ENCODE data around the gene HSPB6.

The HSPB6 gene

DNA sequence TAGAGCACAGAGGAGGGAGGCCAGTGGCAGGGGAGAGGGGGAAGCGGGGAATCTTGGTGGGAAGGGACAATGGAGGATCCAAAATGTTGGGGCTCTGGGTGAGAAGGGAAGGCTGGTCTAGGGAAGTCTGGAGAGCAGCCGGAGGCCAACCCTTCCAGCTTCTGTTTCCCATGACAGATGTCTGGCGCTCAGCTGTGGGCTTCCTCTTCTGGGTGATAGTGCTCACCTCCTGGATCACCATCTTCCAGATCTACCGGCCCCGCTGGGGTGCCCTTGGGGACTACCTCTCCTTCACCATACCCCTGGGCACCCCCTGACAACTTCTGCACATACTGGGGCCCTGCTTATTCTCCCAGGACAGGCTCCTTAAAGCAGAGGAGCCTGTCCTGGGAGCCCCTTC lies 10.3 kb downstream of the HSPB6 start:
- no peak for DNase-seq (ENCODE audit: low read depth in 3 of 3, low spot score in 1 of 3)

DNA sequence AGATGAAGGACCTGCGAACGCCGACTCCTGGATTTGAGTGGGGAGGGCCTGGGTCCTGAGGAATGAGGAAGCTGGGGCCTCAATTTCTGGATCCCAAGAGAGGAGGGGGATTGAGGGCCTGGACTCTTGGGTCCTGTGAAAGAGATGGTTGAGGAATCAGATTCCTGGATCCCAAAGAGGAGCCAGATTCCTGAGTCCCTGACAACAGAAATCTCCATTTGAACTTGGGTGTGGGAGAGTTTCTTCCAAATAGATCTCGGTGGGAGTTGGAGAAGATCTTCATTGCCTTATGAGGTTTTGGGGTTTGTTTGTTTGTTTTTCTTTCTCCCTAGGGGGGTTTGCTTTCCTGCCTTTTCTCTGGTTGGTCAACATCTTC lies 10.8 kb downstream of the HSPB6 start:
- DNase-seq (ENCODE audit: low read depth in 3 of 3, low spot score in 1 of 3): no peak

DNA sequence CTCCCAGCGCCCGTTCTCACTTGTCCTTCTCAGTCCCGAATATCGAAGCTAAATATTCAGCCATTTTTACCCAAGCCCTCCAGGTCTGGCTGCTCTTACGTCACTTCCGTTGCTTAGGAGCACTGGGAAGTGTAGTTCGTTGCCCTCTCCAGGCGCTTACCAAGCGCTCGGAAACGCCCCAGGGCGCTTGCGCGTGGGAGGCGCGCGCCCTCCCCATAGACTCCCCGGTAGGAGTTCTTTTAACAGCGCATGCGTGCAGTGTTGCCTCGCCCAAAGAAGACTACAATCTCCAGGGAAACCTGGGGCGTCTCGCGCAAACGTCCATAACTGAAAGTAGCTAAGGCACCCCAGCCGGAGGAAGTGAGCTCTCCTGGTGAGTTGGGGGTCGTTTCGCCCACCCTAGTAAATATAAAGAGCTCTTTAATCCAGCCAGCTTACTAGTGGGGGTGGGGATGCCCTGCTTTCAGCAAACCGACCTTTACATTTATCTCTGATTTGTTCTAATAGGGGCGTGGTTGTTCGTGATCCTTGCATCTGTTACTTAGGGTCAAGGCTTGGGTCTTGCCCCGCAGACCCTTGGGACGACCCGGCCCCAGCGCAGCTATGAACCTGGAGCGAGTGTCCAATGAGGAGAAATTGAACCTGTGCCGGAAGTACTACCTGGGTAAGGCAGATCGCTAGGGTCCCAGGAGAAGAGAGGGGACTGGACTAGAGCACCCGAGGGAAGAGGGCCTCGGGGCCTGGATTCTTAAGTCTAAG lies 11.3 kb downstream of the HSPB6 start, which contains the start of the genes PSENEN and U2AF1L4:
TSS of gene PSENEN (plus strand) at position 324 of the 759 bp plus-strand sequence. CDS start at position 604, 280 bp downstream.
TSS of gene U2AF1L4 (minus strand) at position 91 of the 759 bp plus-strand sequence. CDS start at position 64, 27 bp downstream.
- peak; percentile 86 to 93 (median 92) for DNase-seq (ENCODE audit: low read depth in 3 of 3, low spot score in 1 of 3)

DNA sequence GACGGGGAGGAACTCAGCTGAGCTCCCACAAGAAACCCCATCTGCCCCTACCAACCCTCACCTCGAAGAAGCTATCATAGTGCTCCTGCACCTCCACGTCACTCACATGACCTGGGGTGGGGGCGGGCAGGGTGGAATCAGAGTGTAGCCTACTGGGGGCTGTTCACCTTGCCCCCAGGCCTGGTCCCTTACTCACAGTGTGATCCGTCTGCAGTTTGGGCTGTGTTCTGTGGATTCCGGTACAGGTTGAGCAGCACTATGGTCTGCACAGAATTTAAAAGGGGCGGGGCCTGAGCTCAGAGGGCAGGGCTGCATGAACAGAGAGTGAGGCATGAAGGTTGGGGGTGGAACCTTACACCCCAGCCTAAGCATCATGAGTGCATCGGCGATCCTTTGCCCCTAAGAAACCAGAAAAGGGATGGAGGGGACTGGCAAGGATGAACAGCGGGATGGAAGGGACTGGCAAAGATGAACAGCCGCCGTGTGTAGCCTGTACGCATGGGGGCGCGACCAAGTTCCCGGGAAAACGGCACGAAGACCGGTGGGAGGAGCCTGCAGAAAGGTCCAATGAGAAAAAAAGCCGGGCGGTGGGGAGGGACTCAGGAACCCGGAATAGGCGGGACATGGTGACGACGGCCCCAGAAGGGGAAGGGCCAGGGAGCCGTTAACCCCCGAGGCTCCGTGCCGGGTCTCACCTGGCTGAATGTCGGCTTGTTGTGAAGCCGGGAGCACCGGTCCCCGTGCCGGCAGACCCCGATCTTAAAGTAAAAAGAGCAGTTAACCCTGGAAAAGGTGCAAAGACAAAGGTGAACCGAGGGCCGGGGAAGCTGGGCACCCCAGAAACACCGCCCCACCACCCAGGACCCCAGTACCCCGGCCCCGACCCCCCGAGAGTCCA lies 12.2 kb downstream of the HSPB6 start:
- peak; percentile 80 to 85 (median 81) for DNase-seq (ENCODE audit: low read depth in 3 of 3, low spot score in 1 of 3)

DNA sequence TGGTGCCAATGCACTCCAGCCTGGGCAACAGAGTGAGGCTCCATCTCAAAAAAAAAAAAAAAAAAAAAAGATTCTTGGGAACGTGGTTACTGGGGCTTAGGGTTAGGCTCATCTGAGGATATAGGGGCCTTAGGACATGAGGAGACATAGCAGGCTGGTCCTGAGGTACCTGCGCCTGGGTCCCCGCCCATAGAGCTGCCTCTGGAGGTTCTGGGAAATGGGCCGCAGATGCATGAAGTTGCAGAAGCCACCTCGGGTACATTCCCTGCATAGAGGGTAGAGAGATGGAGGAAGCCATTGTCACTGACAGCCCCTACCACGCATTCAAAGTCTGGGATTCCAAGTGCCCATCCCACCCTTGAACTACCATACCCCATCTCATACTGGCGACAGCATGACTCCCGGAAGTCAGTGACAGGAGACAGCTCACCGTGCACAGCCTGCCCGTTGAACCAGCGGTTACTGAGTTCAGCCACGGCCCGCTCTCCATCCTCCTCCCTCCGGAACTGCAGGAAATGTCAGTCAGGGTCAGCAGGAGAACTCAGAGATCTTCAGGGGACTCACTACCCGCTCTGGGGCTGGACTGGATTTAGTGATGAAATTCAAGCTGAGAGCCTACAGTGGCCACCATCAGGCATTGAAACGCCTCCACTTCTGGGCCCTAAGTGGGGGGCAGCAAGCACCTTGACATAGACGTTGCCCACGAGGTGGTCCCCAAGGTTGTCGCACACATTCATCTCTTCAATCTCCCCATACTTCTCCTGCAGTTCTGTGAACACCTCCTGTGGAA lies 13.0 kb downstream of the HSPB6 start:
- no peak for DNase-seq (ENCODE audit: low read depth in 3 of 3, low spot score in 1 of 3)

DNA sequence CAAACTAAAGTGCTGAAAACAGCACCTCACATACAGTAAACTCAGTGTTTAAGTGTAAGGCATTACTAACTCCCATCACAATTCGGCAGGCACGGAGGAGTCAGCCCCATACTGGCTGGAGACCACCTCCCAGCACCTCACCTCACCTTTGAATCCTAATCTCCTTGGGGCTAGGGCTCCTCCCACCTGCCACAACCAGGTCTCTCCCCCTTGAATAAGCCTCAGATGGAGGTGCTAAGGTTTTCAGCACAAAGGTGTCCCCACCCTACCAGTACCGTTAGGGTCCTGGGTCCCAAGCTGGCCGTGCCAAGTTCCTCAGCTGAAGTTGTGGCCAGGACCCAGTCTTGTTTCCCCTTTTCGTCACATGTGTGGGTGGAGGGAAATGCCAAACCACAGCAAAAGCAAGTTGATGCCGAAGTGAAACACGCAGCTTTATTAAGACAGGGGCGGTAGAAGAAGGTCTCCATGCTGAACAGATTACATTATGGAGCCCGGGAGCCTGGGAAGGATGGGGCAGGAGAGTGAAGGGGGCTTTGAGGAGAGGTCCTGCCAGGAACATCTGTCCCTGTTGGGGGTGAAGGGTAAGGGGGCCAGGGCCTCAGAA lies 14.6 kb downstream of the HSPB6 start, which contains the start of gene IGFLR1:
TSS of gene IGFLR1 (minus strand) at position 332 of the 604 bp plus-strand sequence. CDS start 1,272 bp downstream, outside the sequence.
- DNase-seq (ENCODE audit: low read depth in 3 of 3, low spot score in 1 of 3): peak in 1 of 3 donors; percentile 38

DNA sequence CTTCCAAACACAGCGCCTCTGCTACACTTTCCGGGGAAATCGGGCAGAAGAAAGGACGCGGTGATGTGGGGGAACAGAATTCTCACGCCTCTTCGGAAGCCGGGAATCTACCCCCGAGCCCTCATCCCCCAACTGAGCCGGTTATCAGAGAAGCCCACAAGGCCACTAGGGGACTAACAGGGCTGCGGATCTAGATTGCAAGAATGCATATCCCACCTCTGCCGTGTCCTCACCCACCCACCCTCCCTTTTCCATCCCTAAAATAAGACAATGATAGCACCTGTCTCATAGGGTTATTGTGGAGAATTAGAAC lies 15.7 kb downstream of the HSPB6 start:
- DNase-seq (ENCODE audit: low read depth in 3 of 3, low spot score in 1 of 3): no peak

DNA sequence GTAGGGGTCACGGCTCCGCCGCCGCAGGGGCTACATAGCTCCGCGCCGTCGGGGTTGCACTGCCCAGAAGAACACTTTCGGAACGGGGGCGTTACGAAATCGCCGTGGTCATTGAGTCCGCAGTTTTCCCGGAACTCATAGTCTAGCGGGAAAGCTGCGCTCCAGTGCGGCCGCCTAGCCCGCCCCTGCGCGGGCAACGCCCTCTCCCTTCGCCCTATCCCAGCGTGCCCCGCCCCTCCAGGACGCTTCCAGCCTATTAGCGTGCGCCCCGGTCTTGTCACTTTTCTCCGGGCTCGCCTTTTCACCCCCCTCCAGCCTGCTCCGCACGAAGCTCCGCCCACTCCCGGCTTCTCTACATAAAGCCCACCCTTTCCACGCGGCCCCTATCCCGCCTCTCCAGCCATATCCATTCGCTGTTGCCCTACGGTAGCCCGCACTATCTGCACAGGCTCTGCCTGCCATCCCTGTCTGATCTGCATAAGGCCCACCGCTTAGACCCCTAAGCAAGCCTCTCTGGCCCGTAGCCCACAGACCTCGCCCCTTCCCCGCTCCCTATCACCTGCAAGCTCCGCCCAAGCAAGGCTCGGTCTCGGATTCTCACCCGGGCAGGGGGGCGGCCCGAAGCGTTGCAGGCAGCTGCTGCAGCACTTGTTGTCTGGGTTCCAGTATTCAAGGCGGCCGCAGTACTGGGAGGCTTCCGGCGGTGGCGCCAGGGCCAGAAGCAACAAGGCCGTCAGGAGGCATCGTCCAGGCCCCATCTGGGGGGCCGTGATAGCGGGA lies 16.2 kb downstream of the HSPB6 start:
- DNase-seq (ENCODE audit: low read depth in 3 of 3, low spot score in 1 of 3): peak; percentile 82 to 89 (median 86)

DNA sequence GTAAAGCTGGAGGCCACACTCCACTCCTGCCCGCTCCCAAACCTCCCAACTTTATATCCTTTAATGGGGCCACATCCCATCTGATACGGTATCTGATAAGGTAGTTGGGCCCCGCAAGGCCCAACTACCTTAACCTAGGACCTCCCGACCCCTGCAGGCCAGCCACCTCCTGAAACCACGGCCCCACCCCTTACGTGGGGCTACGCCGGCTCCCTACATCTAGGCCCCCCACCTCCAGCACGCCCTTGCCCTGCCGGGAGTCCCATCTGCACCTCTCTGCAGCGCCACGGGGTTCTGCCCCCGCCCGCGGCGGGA lies 16.8 kb downstream of the HSPB6 start:
- no peak for DNase-seq (ENCODE audit: low read depth in 3 of 3, low spot score in 1 of 3)

DNA sequence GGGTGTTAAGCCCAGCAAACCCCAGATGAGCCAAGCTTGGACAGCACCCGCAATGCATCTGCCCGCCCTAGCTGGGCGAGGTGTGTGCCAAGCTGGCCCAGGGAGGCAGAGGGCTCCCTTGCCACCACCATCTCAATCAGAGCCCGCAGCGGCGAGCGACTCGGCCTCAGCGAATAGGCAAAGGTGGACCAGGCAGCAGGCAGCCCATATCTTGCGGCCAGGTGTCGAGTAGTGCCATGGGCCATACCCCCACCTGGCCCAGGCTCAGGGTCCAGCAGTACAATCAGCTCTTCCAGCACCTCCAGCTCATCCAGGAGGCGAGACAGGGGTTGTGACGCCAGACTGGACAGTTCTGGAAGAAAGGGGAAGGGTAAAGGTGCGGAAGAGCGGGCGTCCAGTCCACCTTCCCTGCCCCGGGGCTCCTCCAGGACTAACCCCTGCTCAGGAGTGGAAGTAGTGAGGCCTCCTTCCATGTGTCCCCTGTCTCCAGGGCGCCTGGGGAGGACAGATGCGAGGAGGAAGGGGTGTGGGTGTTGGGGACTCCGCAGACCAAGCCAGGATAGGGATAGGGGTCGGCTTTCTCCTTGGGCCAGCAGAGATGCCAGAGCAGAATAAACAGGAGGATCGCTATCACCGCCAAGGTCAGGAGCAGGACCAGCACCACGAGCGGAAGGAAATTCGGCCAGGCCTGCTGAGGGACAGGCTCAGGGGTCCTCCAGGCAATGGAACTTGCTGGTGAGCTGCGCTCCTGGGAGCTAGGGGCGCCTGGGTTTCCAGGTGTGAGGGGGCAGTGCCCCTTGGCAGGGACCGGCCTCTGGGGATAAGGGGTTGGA lies 17.3 kb downstream of the HSPB6 start:
- no peak for DNase-seq (ENCODE audit: low read depth in 3 of 3, low spot score in 1 of 3)

DNA sequence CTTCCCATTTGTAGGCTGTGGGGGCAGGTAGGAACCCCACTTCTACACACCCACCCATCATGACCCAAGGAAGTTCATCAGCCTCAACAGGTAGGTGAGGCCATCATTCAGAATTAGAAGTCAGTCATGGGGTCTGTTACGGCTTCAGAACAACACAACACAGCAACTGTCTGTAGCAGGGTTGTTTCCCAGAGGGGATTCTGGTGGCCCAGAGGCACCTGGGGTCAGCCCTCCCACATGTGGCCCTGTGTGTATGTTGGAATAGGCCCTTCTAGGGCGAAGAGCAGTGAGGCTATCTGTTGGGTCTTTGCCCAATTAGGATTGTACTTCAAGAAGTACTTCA lies 18.0 kb downstream of the HSPB6 start:
- no peak for DNase-seq (ENCODE audit: low read depth in 3 of 3, low spot score in 1 of 3)

DNA sequence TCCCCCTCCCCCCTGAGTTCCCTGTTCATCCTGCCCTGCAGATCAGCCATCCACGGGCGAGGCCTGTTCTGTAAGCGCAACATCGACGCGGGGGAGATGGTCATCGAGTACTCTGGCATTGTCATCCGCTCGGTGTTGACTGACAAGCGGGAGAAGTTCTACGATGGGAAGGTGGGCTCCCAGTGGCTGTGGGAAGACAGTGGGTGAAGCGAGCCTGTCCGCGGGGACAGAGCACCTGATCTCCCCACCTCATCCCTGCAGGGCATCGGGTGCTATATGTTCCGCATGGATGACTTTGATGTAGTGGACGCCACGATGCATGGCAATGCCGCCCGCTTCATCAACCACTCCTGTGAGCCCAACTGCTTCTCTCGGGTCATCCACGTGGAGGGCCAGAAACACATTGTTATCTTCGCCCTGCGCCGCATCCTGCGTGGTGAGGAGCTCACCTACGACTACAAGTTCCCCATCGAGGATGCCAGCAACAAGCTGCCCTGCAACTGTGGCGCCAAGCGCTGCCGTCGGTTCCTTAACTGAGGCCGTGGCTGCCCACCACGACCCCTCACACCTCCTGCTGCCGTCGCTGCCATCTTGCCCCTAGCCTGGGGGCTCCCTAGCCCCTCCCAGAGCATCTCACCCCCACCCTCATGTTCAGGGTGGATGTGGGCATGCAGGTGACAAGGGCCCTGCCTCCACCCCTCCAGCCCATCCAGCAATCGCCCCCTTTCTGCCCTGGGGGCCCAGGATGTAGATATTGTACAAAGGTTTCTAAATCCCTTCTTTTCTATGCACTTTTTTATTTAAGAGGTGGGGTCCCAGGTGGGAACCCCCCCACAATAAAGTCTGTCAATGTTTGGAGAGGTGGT lies 18.6 kb downstream of the HSPB6 start:
- DNase-seq (ENCODE audit: low read depth in 3 of 3, low spot score in 1 of 3): no peak

DNA sequence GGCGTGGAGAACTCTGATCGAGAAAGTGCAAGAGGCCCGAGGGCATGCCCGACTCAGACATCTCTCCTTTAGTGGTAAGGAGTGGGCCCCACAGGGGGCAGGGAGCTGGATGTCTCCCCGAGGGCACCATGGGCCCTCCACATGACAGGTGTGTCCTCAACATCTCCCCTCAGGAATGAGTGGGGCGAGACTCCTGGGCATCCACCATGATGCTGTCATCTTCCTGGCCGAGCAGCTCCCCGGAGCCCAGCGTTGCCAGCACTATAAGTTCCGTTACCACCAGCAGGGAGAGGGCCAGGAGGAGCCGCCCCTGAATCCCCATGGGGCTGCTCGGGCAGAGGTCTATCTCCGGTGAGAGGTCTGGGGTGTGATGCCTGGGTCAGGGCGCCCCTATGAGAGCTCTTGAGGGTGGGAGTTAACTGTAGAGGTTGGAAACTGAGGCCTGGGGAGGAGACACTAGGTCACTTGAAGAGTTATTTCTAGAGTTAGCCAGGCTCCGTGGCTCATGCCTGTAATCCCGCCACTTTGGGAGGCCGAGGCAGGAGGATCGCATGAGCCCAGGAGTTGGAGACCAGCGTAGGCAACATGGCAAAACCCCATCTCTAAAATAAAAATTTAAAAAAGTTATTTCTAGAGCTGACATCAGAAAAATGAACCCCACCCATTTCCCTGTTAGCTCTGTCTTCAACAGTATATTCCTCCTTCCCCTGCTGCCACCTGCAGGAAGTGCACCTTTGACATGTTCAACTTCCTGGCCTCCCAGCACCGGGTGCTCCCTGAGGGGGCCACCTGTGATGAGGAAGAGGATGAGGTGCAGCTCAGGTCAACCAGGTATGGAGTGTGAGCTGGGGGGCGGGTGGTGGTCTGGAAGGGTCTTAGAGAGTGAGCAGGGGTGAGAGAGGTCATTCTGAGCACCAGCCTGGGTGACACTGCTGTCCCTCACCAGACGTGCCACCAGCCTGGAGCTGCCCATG lies 19.6 kb downstream of the HSPB6 start:
- no peak for DNase-seq (ENCODE audit: low read depth in 3 of 3, low spot score in 1 of 3)

DNA sequence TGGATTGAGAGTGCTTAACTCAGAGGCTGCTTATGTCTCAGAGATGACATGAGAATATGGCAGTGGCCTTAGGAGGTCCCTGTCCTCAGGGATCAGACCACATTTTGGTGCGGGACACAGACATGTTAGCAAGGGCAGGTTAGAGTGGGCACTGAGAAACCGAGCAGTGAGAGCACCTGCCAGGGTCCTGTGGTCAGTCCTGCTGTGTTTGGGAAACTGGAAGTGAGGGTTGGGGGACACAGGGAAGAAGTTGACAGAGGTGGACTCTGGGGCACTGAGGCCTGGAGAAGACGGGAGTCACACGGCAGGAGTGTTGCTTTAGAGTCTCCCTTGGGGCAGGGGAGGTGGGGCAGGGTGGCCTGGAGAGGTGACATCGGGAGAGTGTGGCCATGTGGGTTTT lies 21.9 kb downstream of the HSPB6 start:
- DNase-seq (ENCODE audit: low read depth in 3 of 3, low spot score in 1 of 3): no peak

DNA sequence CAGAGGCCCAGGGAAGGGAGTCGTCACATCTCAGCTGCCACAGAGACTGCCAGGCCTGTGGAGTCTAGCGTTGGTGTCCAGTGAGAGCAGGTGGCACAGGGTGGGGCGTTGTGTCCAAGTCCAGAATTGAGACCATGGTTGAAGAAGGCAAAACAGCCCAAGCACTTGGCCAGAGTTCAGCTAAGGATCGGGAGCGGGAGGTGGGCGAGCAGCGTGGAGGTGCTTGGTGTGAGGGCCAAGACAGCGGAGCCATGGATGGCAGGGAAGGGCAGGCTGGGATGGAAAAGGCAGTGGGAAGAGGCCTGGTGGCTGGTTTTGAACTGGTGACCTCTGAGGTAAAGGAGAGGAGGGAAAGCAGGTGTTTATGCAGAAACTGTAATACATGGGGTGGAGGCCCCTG lies 22.6 kb downstream of the HSPB6 start:
- DNase-seq (ENCODE audit: low read depth in 3 of 3, low spot score in 1 of 3): no peak

DNA sequence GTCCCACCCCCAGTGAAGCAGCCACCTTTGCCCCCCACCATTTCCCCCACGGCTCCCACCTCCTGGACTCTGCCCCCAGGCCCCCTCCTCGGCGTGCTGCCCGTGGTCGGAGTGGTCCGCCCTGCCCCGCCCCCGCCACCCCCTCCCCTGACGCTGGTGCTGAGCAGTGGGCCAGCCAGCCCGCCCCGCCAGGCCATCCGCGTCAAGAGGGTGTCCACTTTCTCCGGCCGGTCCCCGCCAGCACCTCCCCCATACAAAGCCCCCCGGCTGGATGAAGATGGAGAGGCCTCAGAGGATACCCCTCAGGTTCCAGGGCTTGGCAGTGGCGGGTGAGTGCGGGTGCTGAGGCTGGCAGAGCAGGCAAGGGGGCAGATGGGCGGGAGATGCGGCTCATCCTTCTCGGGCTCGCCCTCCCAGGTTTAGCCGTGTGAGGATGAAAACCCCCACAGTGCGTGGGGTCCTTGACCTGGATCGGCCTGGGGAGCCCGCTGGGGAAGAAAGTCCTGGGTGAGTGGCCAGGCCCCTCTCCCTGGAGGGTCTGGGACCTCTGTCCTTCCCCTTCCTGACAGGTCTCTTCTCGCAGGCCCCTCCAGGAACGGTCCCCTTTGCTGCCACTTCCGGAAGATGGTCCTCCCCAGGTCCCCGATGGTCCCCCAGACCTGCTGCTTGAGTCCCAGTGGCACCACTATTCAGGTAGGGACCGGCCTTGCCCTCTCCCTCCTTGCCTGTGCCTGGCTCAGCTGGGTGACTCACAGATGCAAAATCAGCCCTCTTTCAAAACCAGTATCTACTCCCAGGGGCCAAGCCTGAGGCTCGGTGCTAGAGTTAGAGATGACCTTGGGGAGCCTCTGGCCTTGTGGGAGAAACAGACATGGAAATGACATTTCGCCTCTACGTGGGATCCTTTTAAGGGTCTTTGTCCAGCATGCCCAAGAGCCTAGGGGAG lies 23.4 kb downstream of the HSPB6 start:
- no peak for DNase-seq (ENCODE audit: low read depth in 3 of 3, low spot score in 1 of 3)

Measured in stimulated activated CD4-positive, alpha-beta T cell treated with anti-CD3 and anti-CD28 coated beads, TNF-alpha, amount 100 ng/mL, for 1 hour (primary cell).